BE2C (cell line): Measurements from ENCODE around the gene TGFBR3L. TPM values are rescaled to one million over a fixed set of nuclear protein-coding genes. Genes with fewer than 3 reads are reported as not detected.

ENCODE experiments used
- DNase-seq: peaks from one replicate; pipeline ENCODE4 v3.0.0-alpha.2; 2020
- H3K27me3 ChIP-seq: fragments of 250-450 bp; sonication (Bioruptor Pico); 2 replicates; pipeline ENCODE4 v1.5.1; 2020; ENCODE audit warnings: mild to moderate bottlenecking
- H3K36me3 ChIP-seq: fragments of 250-450 bp; sonication (Bioruptor Pico); 2 replicates; pipeline ENCODE4 v1.5.1; 2020; ENCODE audit warnings: mild to moderate bottlenecking
- H3K4me1 ChIP-seq: fragments of 250-450 bp; sonication (Bioruptor Pico); 2 replicates; pipeline ENCODE4 v1.5.1; 2020
- H3K4me3 ChIP-seq: 2 replicates; pipeline ENCODE4 v1.5.1; 2011; ENCODE audit warnings: low read depth, low read length
- H3K9me3 ChIP-seq: fragments of 250-450 bp; sonication (Bioruptor Pico); 2 replicates; pipeline ENCODE4 v1.5.1; 2020
- CTCF ChIP-seq: IDR thresholded peaks from 2 replicates; pipeline ENCODE4 v1.5.1; 2012; ENCODE audit warnings: mild to moderate bottlenecking, low read depth, low read length
- polyA plus RNA-seq: library from polyadenylated mRNA; unstranded; fragments of >200 nt; gene quantifications from one replicate; pipeline ENCODE4 v1.2.1, GENCODE V29; 2012; ENCODE audit warnings: low read depth, missing spikeins; ENCODE audit not compliant: insufficient read length, insufficient read depth

Gene TGFBR3L
- polyA plus RNA-seq: 20.0 TPM

- peaks cover 27% of the 10 kb centered on the region for H3K36me3 ChIP-seq
- no peak for TF ChIP-seq CTCF
- peak; percentile 10 for DNase-seq
- H3K4me3 ChIP-seq: no peak within 1 kb of the TSS
- H3K4me1 ChIP-seq: 0 out of 2 replicates have a peak, but pooled peaks cover under 1% of the 10 kb centered on the region
- no peaks in the 10 kb centered on the region for H3K9me3 ChIP-seq
- peaks cover 43% of the 10 kb centered on the region for H3K27me3 ChIP-seq
Measured at GRCh38 chr19:7914598-7915045, at the start of gene TGFBR3L. TGFBR3L (plus strand) TSS chr19:7914830.

- no peak for DNase-seq
- no peaks in the 10 kb centered on the region for H3K27me3 ChIP-seq
- H3K9me3 ChIP-seq: no peaks in the 10 kb centered on the region
- no peak overlapping the region for H3K4me3 ChIP-seq
- no peak for TF ChIP-seq CTCF
- no peaks in the 10 kb centered on the region for H3K36me3 ChIP-seq
- H3K4me1 ChIP-seq: peaks cover 7% of the 10 kb centered on the region; the same call in 1 of the 2 replicates
Measured at GRCh38 chr19:7865262-7865911, 49.2 kb upstream of the TGFBR3L start.

GRCh38 chr19:7866399-7867091 lies 48.1 kb upstream of the TGFBR3L start:
- H3K4me1 ChIP-seq: peaks cover 10% of the 10 kb centered on the region
- DNase-seq: no peak
- H3K36me3 ChIP-seq: no peaks in the 10 kb centered on the region
- H3K9me3 ChIP-seq: no peaks in the 10 kb centered on the region
- no peak for TF ChIP-seq CTCF
- H3K27me3 ChIP-seq: no peaks in the 10 kb centered on the region
- H3K4me3 ChIP-seq: no peak overlapping the region

GRCh38 chr19:7867092-7867844 lies 47.4 kb upstream of the TGFBR3L start:
- Histone ChIP-seq H3K4me3 (no peak overlapping the region), H3K36me3 (no peaks in the 10 kb centered on the region), H3K27me3 (no peaks in the 10 kb centered on the region), H3K9me3 (no peaks in the 10 kb centered on the region), H3K4me1 (peaks cover 3% of the 10 kb centered on the region)
- no peak for TF ChIP-seq CTCF
- DNase-seq: no peak

- DNase-seq: no peak
- no peak overlapping the region for H3K4me3 ChIP-seq
- no peaks in the 10 kb centered on the region; the same call in 1 of the 2 replicates for H3K27me3 ChIP-seq
- H3K4me1 ChIP-seq: peaks cover 3% of the 10 kb centered on the region; the same call in 1 of the 2 replicates
- no peaks in the 10 kb centered on the region for H3K36me3 ChIP-seq
- H3K9me3 ChIP-seq: no peaks in the 10 kb centered on the region
- no peak for TF ChIP-seq CTCF
Measured at GRCh38 chr19:7868326-7868670, 46.3 kb upstream of the TGFBR3L start.
